Stimulated activated memory B cell treated with anti-CD40 and anti-IgM and Interleukin-4, amounts not matched to agents 10 μg/mL and 1 μg/mL and 100 μg/mL, for 72 hours (primary cell): ENCODE results near the gene MRPL51.
"Not testable (repeated sequence)": the region's sequence is repeated elsewhere in the genome, so short reads cannot be mapped to it uniquely, and the experiment has no call there.

Source experiments
- ATAC-seq: fragments of 150-1000 bp; cut with Tn5 transposase; 2 replicates; pipeline ENCODE4 v1.10.0; 2021
- H3K27ac Mint-ChIP-seq: one replicate; pipeline ENCODE4 v1.8.0; 2022; ENCODE audit warnings: mild to moderate bottlenecking, mixed read lengths
- H3K27me3 Mint-ChIP-seq: one replicate; pipeline ENCODE4 v1.8.0; 2022; ENCODE audit warnings: mixed read lengths
- H3K36me3 Mint-ChIP-seq: one replicate; pipeline ENCODE4 v1.8.0; 2022; ENCODE audit warnings: mixed read lengths
- H3K4me1 Mint-ChIP-seq: one replicate; pipeline ENCODE4 v1.8.0; 2022; ENCODE audit warnings: mixed read lengths
- H3K4me3 Mint-ChIP-seq: one replicate; pipeline ENCODE4 v1.8.0; 2022; ENCODE audit warnings: mild to moderate bottlenecking, moderate library complexity, mixed read lengths
- H3K9me3 Mint-ChIP-seq: one replicate; pipeline ENCODE4 v1.8.0; 2022; ENCODE audit warnings: mixed read lengths

Gene MRPL51

DNA sequence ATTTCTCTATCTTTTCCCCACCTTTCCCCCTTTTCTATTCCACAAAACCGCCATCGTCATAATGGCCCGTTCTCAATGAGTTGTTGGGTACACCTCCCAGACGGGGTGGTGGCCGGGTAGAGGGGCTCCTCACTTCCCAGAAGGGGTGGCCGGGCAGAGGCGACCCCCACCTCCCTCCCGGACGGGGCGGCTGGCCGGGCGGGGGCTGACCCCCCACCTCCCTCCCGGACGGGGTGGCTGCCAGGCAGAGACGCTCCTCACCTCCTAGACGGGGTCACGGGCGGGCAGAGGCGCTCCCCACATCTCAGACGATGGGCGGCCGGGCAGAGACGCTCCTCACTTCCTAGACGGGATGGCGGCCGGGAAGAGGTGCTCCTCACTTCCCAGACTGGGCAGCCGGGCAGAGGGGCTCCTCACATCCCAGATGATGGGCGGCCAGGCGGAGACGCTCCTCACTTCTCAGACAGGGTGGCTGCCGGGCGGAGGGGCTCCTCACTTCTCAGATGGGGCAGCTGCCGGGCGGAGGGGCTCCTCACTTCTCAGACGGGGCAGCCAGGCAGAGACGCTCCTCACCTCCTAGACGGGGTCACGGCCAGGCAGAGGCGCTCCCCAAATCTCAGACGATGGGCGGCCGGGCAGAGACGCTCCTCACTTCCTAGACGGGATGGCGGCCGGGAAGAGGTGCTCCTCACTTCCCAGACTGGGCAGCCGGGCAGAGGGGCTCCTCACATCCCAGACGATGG is 17.7 kb downstream of the MRPL51 start:
- H3K4me3 Mint-ChIP-seq, H3K27ac Mint-ChIP-seq, H3K36me3 Mint-ChIP-seq, H3K27me3 Mint-ChIP-seq, H3K9me3 Mint-ChIP-seq, H3K4me1 Mint-ChIP-seq, ATAC-seq: not testable (repeated sequence)

DNA sequence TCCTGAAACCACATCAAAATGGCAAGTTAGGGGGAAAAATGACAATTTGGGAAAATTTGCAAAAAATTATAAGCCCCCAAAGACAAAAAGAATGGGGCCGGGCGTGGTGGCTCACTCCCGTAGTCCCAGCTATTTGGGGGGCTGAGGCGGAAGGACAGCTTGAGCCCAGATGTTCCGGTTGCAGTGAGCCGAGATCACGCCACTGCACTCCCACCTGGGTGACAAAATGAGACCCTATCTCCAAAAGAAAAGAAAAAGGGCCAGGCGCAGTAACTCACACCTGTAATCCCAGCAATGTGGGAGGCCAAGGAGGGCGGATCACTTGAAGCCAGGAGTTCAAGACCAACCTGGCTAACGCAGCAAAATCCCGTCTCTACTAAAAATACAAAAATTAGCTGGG is 20.6 kb downstream of the MRPL51 start:
- ATAC-seq, result no peak
- Mint-ChIP-seq H3K27me3 (no peaks in the 10 kb centered on the region), H3K4me3 (no peak overlapping the region), H3K9me3 (no peaks in the 10 kb centered on the region), H3K4me1 (peaks cover 32% of the 10 kb centered on the region), H3K36me3 (peaks cover 11% of the 10 kb centered on the region), H3K27ac (no peak overlapping the region)

DNA sequence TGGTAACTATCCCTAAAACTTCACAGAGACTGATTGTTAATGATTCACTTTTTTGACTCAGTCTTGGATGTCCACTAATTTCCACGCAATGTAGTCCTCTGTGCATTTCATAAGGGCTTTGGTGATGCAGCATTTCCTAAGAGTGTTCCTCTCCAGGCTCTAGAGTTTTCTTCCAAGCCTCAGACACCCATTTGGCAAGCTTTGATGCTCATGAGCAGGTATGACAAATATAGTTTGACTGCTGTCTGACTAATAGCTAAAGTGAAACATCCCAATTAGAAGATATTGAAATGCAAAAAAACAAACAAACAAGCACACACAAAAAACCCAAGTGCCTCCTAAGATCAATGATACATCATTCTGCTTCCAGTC is 21.1 kb downstream of the MRPL51 start:
- ATAC-seq, result no peak
- Mint-ChIP-seq H3K27ac (peak overlapping the region; percentile 84), H3K4me1 (peaks cover 37% of the 10 kb centered on the region), H3K27me3 (no peaks in the 10 kb centered on the region), H3K36me3 (peaks cover 16% of the 10 kb centered on the region), H3K4me3 (no peak overlapping the region), H3K9me3 (peaks cover 4% of the 10 kb centered on the region)

DNA sequence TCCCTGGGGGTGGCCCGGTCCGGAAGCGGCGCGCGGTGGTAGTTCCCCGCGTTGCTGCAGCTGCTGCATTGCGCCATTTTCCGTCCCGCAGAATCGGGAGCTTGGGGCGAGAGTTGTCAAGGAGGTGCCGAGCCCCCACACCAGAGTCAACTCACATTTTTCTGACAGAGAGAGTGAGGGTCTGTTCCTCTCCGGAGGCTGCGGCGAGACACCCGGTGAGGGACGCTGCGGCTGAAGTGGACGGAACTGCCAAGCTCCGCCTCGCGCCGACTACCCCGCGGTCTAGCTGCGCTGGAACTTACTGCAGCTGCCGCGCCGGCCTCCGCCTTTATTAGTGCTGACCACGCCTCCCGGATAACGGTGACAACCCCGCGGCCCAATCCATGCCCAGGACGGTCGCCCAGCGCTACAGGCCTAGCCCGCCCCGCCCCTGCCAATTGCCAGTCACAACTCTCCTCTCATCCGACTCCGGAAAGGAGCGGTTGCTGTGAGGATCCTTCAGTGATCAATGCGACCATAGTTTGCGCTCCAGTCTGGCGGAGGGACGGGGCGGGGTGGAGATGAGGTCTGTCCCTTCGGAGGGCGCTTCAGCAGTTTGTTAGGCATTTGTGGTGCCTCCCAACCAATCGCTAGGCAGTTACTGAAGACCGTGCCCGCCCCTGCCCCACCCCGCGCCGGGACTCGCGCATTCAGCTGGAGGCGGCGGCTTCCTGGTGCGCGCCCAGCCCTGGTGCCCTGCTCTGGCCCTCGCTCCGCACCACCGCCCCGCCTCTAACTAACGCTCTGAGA is 22.5 kb downstream of the MRPL51 start, which contains the start of gene VAMP1:
TSS of gene VAMP1 (minus strand) at position 303 of the 789 bp plus-strand sequence. CDS start at position 157, 146 bp downstream.
- Mint-ChIP-seq H3K27me3 (no peaks in the 10 kb centered on the region), H3K9me3 (peaks cover 4% of the 10 kb centered on the region), H3K4me3 (peak within 1 kb of the TSS; percentile 85), H3K36me3 (peaks cover 30% of the 10 kb centered on the region), H3K27ac (peak within 1 kb of the TSS; percentile 84), H3K4me1 (peaks cover 51% of the 10 kb centered on the region)
- peak; percentile 97 for ATAC-seq

DNA sequence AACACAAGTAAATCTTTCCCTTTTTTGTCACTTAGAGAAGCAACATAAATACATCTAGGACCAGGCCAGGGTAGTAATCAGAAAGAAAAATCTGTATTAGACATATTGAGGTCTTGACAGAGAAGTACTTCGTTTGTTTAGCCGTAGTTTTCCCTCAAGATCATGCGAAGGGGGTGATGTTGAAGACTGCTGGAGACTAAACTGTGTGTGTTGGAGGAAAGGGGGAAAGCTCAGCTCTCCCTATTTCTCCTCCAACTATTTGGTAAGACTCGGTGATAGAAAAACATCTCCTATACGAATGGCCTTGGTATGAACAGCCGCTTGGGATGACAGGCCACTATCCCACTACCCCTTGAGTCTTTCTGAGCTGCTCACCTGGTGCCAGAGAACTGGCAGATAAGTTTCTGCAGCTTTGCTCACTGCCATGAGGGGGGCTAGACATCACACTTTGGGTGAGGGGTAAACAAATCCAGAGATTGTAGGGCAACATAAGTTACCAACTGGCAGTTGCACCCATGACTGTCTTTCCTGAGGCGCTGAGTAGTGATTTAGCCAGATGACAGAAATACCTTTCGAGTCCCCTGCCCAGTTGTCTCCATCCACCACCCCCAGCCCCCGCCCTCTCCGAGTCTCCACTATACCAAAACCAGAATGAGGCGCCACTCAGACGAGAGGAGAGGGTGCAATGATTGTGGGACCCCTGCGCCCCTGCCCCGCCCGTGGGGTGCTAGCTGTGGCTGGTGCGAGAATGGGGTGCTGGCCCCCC is 23.3 kb downstream of the MRPL51 start:
- H3K36me3 Mint-ChIP-seq, result peaks cover 35% of the 10 kb centered on the region
- peaks cover 55% of the 10 kb centered on the region for H3K4me1 Mint-ChIP-seq

DNA sequence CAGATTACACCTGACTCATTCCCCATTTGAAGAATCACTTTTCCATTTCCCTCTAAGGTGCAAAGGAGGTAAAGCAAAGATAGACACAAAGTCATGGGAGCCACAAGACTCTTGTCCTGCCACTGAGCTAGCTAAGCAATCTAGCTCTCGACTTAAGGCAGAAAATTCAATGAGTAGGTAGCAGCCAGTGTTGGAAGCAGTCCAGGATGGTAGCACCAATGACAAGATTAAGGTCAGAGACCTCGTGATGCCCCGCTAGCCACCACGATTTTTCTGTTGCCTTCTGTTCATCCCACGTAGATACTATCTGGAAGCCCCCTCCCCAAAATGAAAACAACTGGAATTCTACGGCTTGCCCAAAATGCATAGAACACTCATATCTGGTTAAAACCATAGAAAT is 24.0 kb downstream of the MRPL51 start:
- Mint-ChIP-seq H3K27ac (peak overlapping the region; percentile 84), H3K27me3 (no peaks in the 10 kb centered on the region), H3K36me3 (peaks cover 42% of the 10 kb centered on the region), H3K4me3 (peak overlapping the region; percentile 85), H3K9me3 (peaks cover 4% of the 10 kb centered on the region), H3K4me1 (peaks cover 62% of the 10 kb centered on the region)
- no peak for ATAC-seq

More for the DNA sequence above, 23.3 kb downstream of the MRPL51 start:
- H3K27ac Mint-ChIP-seq, result peak overlapping the region; percentile 84
- ATAC-seq, result no peak
- H3K9me3 Mint-ChIP-seq, result peaks cover 4% of the 10 kb centered on the region
- H3K27me3 Mint-ChIP-seq, result no peaks in the 10 kb centered on the region
- peak overlapping the region; percentile 85 for H3K4me3 Mint-ChIP-seq

DNA sequence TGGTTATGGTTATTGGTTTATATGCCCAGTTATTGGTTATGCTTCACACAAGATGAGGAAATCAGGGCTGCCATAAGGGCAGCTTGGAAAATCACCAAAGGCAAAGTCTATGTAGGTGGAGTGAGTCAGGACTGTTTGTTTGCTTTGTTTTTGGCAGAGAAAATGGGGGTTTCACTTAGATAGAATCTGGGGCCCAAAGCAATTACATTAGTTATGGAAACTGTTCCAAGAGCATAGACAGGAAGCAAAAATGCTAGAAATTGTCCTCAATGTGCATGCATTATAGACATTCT is 24.8 kb downstream of the MRPL51 start:
- Mint-ChIP-seq H3K9me3 (peaks cover 4% of the 10 kb centered on the region), H3K27me3 (no peaks in the 10 kb centered on the region), H3K36me3 (peaks cover 50% of the 10 kb centered on the region), H3K4me3 (peak overlapping the region; percentile 85), H3K4me1 (peaks cover 71% of the 10 kb centered on the region), H3K27ac (peak overlapping the region; percentile 84)
- no peak for ATAC-seq

DNA sequence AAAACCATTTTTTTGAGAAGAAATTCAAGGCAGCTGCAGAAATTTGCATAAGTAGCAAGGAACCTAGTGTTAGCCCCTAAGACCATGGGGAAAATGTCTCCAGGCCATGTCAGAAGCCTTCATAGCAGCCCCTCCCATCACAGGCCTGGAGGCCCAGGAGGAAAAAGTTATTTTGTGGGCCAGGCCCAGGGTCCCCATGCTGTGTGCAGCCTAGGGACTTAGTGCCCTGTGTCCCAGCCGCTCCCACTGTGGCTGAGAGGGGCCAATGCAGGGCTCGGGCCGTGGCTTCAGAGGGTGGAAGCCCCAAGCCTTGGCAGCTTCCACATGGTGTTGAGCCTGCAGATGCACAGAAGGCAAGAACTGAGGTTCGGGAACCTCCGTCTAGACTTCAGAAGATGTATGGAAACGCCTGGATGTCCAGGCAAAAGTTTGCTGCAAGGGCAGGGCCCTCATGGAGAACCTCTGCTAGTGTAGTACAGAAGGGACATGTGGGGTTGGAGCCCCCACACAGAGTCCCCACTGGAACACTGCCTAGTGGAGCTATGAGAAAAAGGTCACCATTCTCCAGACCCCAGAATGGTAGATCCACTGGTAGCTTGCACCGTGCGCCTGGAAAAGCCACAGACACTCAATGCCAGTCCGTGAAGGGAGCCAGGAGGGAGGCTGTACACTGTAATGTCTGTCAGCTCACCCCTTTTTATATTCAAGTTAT is 25.3 kb downstream of the MRPL51 start:
- H3K27ac Mint-ChIP-seq, result peak overlapping the region; percentile 82
- H3K27me3 Mint-ChIP-seq, result not testable (repeated sequence)

DNA sequence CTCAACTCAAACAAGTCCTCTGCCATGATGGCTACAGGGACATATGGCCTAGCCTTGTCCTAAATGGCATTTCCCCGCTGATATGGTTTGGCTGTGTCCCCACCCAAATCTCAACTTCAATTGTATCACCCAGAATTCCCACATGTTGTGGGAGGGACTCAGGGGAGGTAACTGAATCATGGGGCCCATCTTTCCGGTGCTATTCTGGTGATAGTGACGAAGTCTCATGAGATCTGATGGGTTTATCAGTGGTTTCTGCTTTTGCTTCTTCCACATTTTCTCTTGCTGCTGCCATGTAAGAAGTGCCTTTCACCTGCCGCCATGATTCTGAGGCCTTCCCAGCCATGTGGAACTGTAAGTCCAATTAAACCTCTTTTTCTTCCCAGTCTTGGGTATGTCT is 26.3 kb downstream of the MRPL51 start:
- H3K9me3 Mint-ChIP-seq, H3K27me3 Mint-ChIP-seq, ATAC-seq: not testable (repeated sequence)
- Mint-ChIP-seq H3K4me3 (peak overlapping the region; percentile 61), H3K36me3 (peaks cover 65% of the 10 kb centered on the region), H3K27ac (peak overlapping the region; percentile 82), H3K4me1 (peaks cover 85% of the 10 kb centered on the region)

More for the DNA sequence above, 25.3 kb downstream of the MRPL51 start:
- not testable (repeated sequence) for ATAC-seq, H3K9me3 Mint-ChIP-seq, H3K4me3 Mint-ChIP-seq
- peaks cover 76% of the 10 kb centered on the region for H3K4me1 Mint-ChIP-seq
- peaks cover 55% of the 10 kb centered on the region for H3K36me3 Mint-ChIP-seq

DNA sequence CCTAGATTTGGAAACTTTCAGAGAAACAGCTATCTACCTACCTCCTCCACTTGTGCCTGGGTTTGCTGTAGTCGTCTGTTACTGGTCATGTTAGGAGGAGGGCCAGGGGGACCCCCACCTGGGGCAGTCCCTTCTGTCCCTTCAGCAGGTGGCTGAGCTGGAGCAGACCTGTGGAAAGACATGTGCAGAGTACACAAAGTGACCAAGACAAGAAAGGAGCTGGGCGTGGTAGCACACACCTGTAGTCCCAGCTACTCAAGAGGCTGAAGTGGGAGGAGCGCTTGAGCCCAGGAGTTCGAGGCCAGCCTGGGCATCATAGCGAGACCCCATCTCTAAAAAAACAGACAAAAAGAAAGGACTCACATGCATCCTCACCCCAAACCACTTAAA is 26.9 kb downstream of the MRPL51 start:
- H3K4me1 Mint-ChIP-seq, result peaks cover 87% of the 10 kb centered on the region
- ATAC-seq, result no peak
- H3K27me3 Mint-ChIP-seq, result no peaks in the 10 kb centered on the region
- no peak overlapping the region for H3K4me3 Mint-ChIP-seq
- peaks cover 70% of the 10 kb centered on the region for H3K36me3 Mint-ChIP-seq
- peak overlapping the region; percentile 82 for H3K27ac Mint-ChIP-seq
- H3K9me3 Mint-ChIP-seq, result peaks cover 4% of the 10 kb centered on the region

DNA sequence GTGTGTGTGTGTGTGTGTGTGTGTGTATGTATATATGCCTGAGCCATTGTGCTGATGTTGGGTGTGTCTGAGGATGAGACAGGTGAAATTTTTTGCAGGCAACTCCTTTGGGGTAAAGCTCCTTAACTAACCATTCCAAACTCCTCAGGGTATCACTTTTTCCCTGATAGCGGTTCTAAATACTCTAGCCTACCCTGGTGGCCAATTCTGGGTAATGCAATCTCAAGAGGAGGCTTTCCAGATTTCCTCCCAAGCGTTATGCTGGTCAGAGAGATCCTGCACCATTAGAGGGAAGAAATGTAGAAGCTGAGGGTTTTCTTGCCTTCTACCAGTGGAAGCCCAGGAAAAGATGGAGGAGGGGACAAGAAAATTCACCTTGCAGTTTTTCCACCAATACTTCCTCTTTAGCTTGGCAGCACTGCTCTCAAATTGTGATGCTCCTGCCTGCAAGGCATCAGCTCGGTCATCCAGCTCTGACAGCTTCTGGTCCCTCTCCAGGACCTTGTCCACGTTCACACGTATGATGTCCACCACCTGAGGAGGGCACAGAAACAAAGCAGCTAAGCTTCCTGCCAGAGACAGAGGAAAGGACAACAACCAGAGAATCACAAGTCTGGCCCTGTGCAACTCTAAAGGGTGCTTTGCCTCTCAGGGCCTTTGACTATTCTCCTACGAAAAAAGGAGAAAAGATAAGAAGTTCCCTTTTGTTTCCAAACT is 27.4 kb downstream of the MRPL51 start:
- no peak for ATAC-seq
- Mint-ChIP-seq H3K9me3 (peaks cover 4% of the 10 kb centered on the region), H3K27me3 (no peaks in the 10 kb centered on the region), H3K4me3 (peak overlapping the region; percentile 9), H3K36me3 (peaks cover 75% of the 10 kb centered on the region), H3K27ac (peak overlapping the region; percentile 82), H3K4me1 (peaks cover 89% of the 10 kb centered on the region)

DNA sequence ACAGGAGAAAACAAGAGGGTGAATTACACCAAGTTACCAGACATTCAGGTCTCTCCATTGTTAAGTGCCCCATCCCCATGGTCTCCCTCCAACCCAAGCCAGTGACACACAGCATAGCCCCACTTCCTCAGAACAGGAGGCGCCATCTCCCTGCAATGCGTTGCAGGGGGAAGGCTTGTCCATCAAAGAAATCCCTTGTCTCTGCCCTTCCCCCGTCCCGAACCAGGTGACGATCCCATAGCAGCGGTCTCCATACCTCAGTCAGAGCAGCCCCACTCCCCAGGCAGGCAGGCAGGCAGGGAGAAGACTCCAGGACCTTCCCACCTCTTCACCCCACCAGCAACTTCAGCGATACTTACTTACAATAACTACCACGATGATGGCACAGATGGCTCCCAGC is 28.5 kb downstream of the MRPL51 start:
- no peak for ATAC-seq
- no peak overlapping the region for H3K4me3 Mint-ChIP-seq
- H3K27me3 Mint-ChIP-seq, result no peaks in the 10 kb centered on the region
- H3K4me1 Mint-ChIP-seq, result peaks cover 95% of the 10 kb centered on the region
- peak overlapping the region; percentile 94 for H3K27ac Mint-ChIP-seq
- H3K9me3 Mint-ChIP-seq, result peaks cover 4% of the 10 kb centered on the region
- H3K36me3 Mint-ChIP-seq, result peaks cover 83% of the 10 kb centered on the region

DNA sequence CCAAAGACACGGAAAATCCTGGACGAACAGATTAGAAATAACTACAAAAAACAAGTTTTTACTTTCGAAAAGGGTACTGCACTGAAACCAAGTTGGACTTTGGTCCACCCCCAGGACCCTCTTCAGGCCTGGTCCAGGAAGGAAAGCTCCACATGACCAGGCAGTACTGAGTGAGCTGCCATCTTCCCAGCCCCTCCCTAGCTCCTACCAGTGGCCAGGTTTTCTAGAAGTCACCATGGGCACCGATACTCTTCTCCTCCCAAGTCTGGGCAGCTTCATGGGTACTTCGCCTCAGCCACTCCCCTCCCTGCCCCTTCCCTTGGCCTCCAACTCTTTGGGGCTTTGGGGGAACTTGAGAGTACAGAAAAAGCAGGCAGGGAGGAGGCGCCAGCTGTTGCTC is 29.2 kb downstream of the MRPL51 start:
- Mint-ChIP-seq H3K4me3 (no peak overlapping the region), H3K9me3 (peaks cover 4% of the 10 kb centered on the region), H3K36me3 (peaks cover 89% of the 10 kb centered on the region), H3K27ac (peak overlapping the region; percentile 94), H3K27me3 (no peaks in the 10 kb centered on the region), H3K4me1 (peaks cover 94% of the 10 kb centered on the region)
- ATAC-seq, result no peak

DNA sequence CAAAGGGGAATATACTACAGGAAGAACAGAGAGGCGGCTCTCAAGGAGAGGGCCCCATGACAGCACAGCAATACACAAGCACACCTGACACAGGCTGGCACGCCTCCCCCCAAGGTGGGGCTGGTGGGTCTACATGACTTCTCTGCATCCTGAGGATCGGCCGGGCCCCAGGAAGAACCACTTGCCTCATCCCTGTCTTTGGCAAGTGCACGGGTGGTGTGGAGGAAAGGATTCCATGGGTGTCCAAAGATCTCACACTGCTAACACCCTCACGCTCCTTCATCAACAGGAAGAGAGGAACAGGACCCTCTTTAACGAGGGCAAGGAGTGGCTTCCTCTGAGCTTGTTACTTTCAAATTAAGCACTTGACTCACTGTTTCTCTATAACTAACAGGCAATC is 29.8 kb downstream of the MRPL51 start:
- Mint-ChIP-seq H3K4me1 (peaks cover 94% of the 10 kb centered on the region), H3K27me3 (no peaks in the 10 kb centered on the region), H3K4me3 (peak overlapping the region; percentile 10), H3K36me3 (peaks cover 92% of the 10 kb centered on the region), H3K9me3 (peaks cover 4% of the 10 kb centered on the region), H3K27ac (peak overlapping the region; percentile 94)
- ATAC-seq, result no peak
